OCI-LY7 (cell line): ENCODE data around the gene RGR. TPM values are rescaled to one million over a fixed set of nuclear protein-coding genes. Genes with fewer than 3 reads are reported as not detected.

Experiments used
- BruUV-seq: library from RNA; stranded (reverse); fragments of 400-500 nt; replicated peaks from 2 replicates; lab custom pipeline; 2021; lab: Mats Ljungman, UMichigan
- CTCF ChIA-PET: fragments of 300-600 bp; sonication (Branson Sonifier 250); formaldehyde crosslinking; loops from one replicate; lab custom pipeline; 2022; ENCODE audit warnings: antibody characterized with exemption; ENCODE audit not compliant: unreplicated experiment; lab: Charles Lee
- POLR2A ChIA-PET: fragments of 300-600 bp; sonication (Branson Sonifier 250); formaldehyde crosslinking; loops from one replicate; lab custom pipeline; 2022; ENCODE audit warnings: antibody characterized with exemption; lab: Charles Lee
- DNase-seq: peaks from one replicate; pipeline ENCODE4 v3.0.0-alpha.2; 2015; ENCODE audit warnings: low spot score
- H2AFZ ChIP-seq: fragments of 200-600 bp; sonication (generic), shearing (Covaris generic); 2 replicates; pipeline ENCODE4 v1.6.1; 2014; ENCODE audit warnings: mild to moderate bottlenecking, antibody characterized with exemption, low read length, moderate library complexity
- H3K27ac ChIP-seq: fragments of 200-600 bp; sonication (generic); 2 replicates; pipeline ENCODE4 v1.5.1; 2014; ENCODE audit warnings: mixed run types, low read depth, mild to moderate bottlenecking, moderate library complexity, low read length, inconsistent platforms; ENCODE audit not compliant: poor library complexity, severe bottlenecking
- H3K36me3 ChIP-seq: fragments of 200-600 bp; sonication (generic); 2 replicates; pipeline ENCODE4 v1.6.1; 2014; ENCODE audit warnings: mild to moderate bottlenecking, antibody characterized with exemption, low read length, moderate library complexity, mixed read lengths; ENCODE audit not compliant: insufficient read depth
- H3K4me1 ChIP-seq: fragments of 200-600 bp; sonication (generic); 2 replicates; pipeline ENCODE4 v1.5.1; 2014; ENCODE audit warnings: mild to moderate bottlenecking, low read length; ENCODE audit not compliant: insufficient read depth, poor library complexity, severe bottlenecking
- H3K4me2 ChIP-seq: fragments of 200-600 bp; sonication (generic); 2 replicates; pipeline ENCODE4 v1.6.1; 2014; ENCODE audit warnings: mild to moderate bottlenecking, low read length
- H3K4me3 ChIP-seq: fragments of 200-600 bp; sonication (generic); 2 replicates; pipeline ENCODE4 v1.5.1; 2014; ENCODE audit warnings: mild to moderate bottlenecking, low read depth, low read length; ENCODE audit not compliant: poor library complexity, severe bottlenecking
- H3K79me2 ChIP-seq: fragments of 200-600 bp; sonication (generic); 2 replicates; pipeline ENCODE4 v1.6.1; 2016; ENCODE audit warnings: low read depth, mild to moderate bottlenecking, low read length, moderate library complexity, mixed read lengths; ENCODE audit not compliant: insufficient read depth
- H3K9me2 ChIP-seq: fragments of 200-600 bp; sonication (generic); 2 replicates; pipeline ENCODE4 v1.6.1; 2016; ENCODE audit warnings: mild to moderate bottlenecking, low read length, mixed read lengths; ENCODE audit not compliant: insufficient read depth
- H3K9me3 ChIP-seq: fragments of 200-600 bp; sonication (generic); 2 replicates; pipeline ENCODE4 v1.6.1; 2014; ENCODE audit warnings: mild to moderate bottlenecking, mixed run types, low read length, mixed read lengths
- H4K20me1 ChIP-seq: fragments of 200-600 bp; sonication (generic); 2 replicates; pipeline ENCODE4 v1.6.1; 2014; ENCODE audit warnings: mild to moderate bottlenecking, antibody characterized with exemption, low read length, moderate library complexity, mixed read lengths; ENCODE audit not compliant: insufficient read depth
- CTCF ChIP-seq: fragments of 200-600 bp; sonication (generic); conservative IDR thresholded peaks from 2 replicates; pipeline ENCODE4 v1.5.1; 2014; ENCODE audit warnings: mild to moderate bottlenecking, antibody characterized with exemption, low read length, moderate library complexity, mixed read lengths
- EZH2phosphoT487 ChIP-seq: fragments of 200-600 bp; sonication (generic); IDR thresholded peaks from 2 replicates; pipeline ENCODE4 v1.6.1; 2018; ENCODE audit warnings: low read depth, borderline replicate concordance, mild to moderate bottlenecking, mixed run types, antibody characterized with exemption, low read length, moderate library complexity, mixed read lengths
- intact Hi-C: fragments of 100-400 bp; cut with micrococcal nuclease; formaldehyde crosslinking; loops from one replicate; pipeline ENCODE4 v1.10.0; 2022; ENCODE audit not compliant: unreplicated experiment
- total RNA-seq, 2 experiments: library from RNA; depleted of rRNA in 1 of 2; stranded (reverse); fragments of >200 nt in 1 of 2; shearing (Covaris generic) in 1 of 2; gene quantifications; 2 replicates each; pipeline ENCODE4 v1.2.3, GENCODE V29; 2014 to 2022

Gene RGR
- total RNA-seq, 2 experiments from 2014 or later = not detected

- ChIA-PET CTCF (no interaction called here), POLR2A (no interaction called here)
- intact Hi-C loops = no loop called here
These were observed 13.3 kb downstream of the RGR start for GRCh38 chr10:84258034-84258695.

GRCh38 chr10:84261236-84261915, 16.5 kb downstream of the RGR start:
- Histone ChIP-seq H3K79me2 (no peaks in the 10 kb centered on the region), H3K36me3 (no peaks in the 10 kb centered on the region), H3K9me2 (no peaks in the 10 kb centered on the region), H3K4me1 (no peaks in the 10 kb centered on the region), H4K20me1 (no peaks in the 10 kb centered on the region), H2AFZ (no peak overlapping the region), H3K4me2 (no peak overlapping the region), H3K27ac (no peak overlapping the region), H3K9me3 (no peaks in the 10 kb centered on the region), H3K4me3 (no peak overlapping the region)
- no peak for DNase-seq
- intact Hi-C loops = loop anchor here (10.0 kb wide), 1 partner anchor 163 kb away; no protein-coding TSS in a partner anchor
- CTCF ChIA-PET = no interaction called here
- POLR2A ChIA-PET = no interaction called here
- BruUV-seq = no TSS peak
- TF ChIP-seq CTCF = no peak
- no peak for TF ChIP-seq EZH2phosphoT487

More at GRCh38 chr10:84258034-84258695, 13.3 kb downstream of the RGR start:
- Histone ChIP-seq H3K36me3 (no peaks in the 10 kb centered on the region), H3K9me2 (no peaks in the 10 kb centered on the region), H3K4me1 (no peaks in the 10 kb centered on the region), H3K4me2 (no peak overlapping the region), H3K27ac (no peak overlapping the region), H3K9me3 (no peaks in the 10 kb centered on the region), H3K79me2 (no peaks in the 10 kb centered on the region), H4K20me1 (no peaks in the 10 kb centered on the region), H3K4me3 (no peak overlapping the region), H2AFZ (no peak overlapping the region)
- no TSS peak for BruUV-seq
- no peak for DNase-seq
- no peak for TF ChIP-seq CTCF
- TF ChIP-seq EZH2phosphoT487 = no peak
